Colonic mucosa (tissue), 4 donors: ENCODE data around the gene LAPTM5. TPM values are rescaled to one million over a fixed set of nuclear protein-coding genes. Genes with fewer than 3 reads are reported as not detected.

Experiments used
- DNase-seq: peaks from one replicate; pipeline ENCODE4 v3.0.0-alpha.2; 2020
- H3K27ac ChIP-seq: fragments of 200-600 bp; one replicate; pipeline ENCODE4 v1.8.0; 2021
- H3K27me3 ChIP-seq: fragments of 200-600 bp; one replicate; pipeline ENCODE4 v1.8.0; 2021
- H3K36me3 ChIP-seq: fragments of 200-600 bp; one replicate; pipeline ENCODE4 v1.8.0; 2021
- H3K4me1 ChIP-seq: fragments of 200-600 bp; one replicate; pipeline ENCODE4 v1.8.0; 2021; ENCODE audit warnings: mild to moderate bottlenecking
- H3K4me3 ChIP-seq: fragments of 200-600 bp; one replicate; pipeline ENCODE4 v1.8.0; 2021
- H3K9ac ChIP-seq, 2 donors: one replicate each; pipeline ENCODE4 v1.7.0; 2013; ENCODE audit warnings: control low read depth in 2 of 2, low read depth in 2 of 2, low read length in 2 of 2
- H3K9me3 ChIP-seq: fragments of 200-600 bp; one replicate; pipeline ENCODE4 v1.8.0; 2021
- CTCF ChIP-seq: fragments of 200-600 bp; IDR thresholded peaks from one replicate; pipeline ENCODE4 v1.8.0; 2022; ENCODE audit warnings: antibody characterized with exemption, mild to moderate bottlenecking
- intact Hi-C: fragments of 100-400 bp; cut with DNase I; formaldehyde crosslinking; loops from one replicate; pipeline ENCODE4 v1.14.1; 2022
- total RNA-seq, 2 donors: library from RNA; stranded (reverse); fragmentation: NEBNext Ultra II Directional in 1 of 2; extraction: Animal tissue kit (Norgen Biotek cat#: 25700) in 1 of 2; gene quantifications; one replicate each; pipeline ENCODE4 v1.2.1, GENCODE V29; 2021
- donor health status: healthy.
- donor health status: DM: no; HTN: no; CAD: no.
- donor health status: DM: no; HTN: no; CAD: no.

LAPTM5 gene
- total RNA-seq, 2 donors from 2014 or later, result 15.8 to 41.0 TPM

DNA sequence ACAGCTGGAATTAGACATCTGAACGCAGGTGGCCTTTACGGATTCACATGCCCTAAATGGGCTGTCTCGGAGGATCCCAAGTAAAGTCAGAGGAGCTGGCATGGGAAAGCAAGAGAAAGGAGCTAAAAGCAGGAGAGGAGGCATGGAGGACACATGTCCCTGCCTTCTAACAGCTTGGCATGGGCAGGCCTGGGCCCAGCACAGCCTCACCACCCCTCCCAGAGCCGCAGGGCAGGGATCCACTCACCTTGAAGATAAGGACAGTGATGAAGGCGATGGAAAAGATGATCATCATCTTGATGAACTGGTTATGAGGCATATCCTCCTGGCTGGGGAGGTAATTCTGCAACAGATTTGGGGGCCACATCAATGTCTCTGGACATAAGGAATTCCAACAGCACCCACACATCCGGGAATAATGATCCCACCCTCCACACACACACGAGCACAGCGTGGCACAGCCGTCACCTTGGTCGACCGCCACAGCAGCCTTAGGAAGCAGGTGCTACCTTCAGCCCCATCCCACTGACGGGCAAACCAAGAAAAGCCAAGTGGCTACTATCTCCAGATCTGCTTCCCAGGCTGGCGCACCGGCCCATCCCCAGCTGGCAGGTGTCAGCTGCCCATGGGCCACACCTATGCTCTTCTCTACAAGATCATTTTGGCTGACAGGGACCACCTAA is 20.1 kb downstream of the LAPTM5 start:
- Histone ChIP-seq H3K4me1 (no peaks in the 10 kb centered on the region), H3K27me3 (no peaks in the 10 kb centered on the region), H3K4me3 (no peak overlapping the region), H3K27ac (no peak overlapping the region), H3K36me3 (no peaks in the 10 kb centered on the region), H3K9ac (no peak overlapping the region), H3K9me3 (no peaks in the 10 kb centered on the region)
- DNase-seq, result no peak
- TF ChIP-seq CTCF, result no peak
- intact Hi-C loops, result no loop called here

DNA sequence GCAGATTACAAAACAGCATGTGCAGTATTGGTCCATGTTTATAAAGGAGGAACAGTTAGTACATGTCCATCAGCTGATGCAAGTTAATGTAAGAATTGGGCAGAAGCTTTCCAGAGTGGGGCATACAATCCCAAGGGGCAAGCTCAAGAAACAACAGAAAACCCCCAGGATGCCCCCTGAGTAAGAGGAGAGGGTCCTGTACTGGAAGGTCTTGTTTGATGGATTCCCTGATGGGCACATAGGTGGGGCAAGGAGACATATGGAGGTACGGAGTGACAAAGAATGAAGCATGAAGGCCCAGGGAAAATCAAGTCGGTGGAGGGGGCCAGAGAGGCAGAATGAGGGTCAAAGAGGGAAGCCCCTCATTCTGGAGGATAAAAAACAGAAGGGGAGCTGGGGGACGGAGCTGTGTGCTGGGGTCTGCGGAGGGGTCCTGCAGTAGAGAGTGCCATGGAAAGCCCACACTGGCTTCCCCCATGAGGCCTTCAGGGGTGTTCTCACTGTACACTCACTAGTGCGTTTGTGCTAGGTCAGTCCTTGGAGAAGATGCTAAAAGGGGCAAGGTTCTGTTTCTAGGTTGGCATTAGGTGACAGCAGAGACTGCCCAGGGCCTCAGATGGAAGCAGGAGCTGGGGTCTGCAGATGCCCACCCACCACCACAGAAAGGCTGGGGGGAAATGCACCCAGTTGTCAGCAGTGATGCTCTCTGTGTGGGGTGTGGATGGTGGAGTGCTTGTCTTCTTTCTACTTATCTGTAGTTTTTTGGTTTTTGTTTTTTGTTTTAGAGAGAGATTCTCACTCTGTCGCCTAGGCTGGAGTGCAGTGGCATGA is 21.7 kb downstream of the LAPTM5 start:
- Histone ChIP-seq H3K4me3 (no peak overlapping the region), H3K27me3 (no peaks in the 10 kb centered on the region), H3K4me1 (no peaks in the 10 kb centered on the region), H3K9me3 (no peaks in the 10 kb centered on the region), H3K9ac (no peak overlapping the region), H3K36me3 (no peaks in the 10 kb centered on the region), H3K27ac (no peak overlapping the region)
- intact Hi-C loops, result no loop called here
- no peak for TF ChIP-seq CTCF
- DNase-seq, result no peak

DNA sequence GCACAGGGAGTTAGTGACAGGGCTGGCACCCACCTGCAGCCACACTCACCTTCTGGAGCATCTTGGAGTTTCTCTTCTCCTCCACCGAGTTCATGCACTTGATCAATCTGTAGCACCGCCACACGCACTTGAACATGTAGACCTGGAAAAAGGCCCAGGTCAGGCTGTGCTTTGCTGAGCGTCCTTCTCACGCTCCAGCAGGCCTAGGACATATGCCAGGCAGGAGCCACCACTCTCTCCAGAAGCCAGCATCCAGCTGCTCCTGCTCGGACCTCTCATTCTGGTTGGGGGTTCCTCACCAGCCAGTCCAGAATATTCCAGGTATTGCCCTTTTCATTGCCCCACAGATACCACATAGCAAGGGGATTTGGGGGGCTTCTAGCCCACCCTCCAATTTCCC is 22.4 kb downstream of the LAPTM5 start:
- Histone ChIP-seq H3K4me1 (no peaks in the 10 kb centered on the region), H3K36me3 (no peaks in the 10 kb centered on the region), H3K27ac (no peak overlapping the region), H3K4me3 (no peak overlapping the region), H3K27me3 (no peaks in the 10 kb centered on the region), H3K9me3 (no peaks in the 10 kb centered on the region), H3K9ac (no peak overlapping the region)
- intact Hi-C loops, result no loop called here
- TF ChIP-seq CTCF, result no peak
- DNase-seq, result no peak

- no peak for TF ChIP-seq CTCF
- Histone ChIP-seq H3K27ac (no peak overlapping the region), H3K4me3 (no peak overlapping the region), H3K9ac (no peak overlapping the region), H3K9me3 (no peaks in the 10 kb centered on the region), H3K27me3 (no peaks in the 10 kb centered on the region), H3K4me1 (no peaks in the 10 kb centered on the region), H3K36me3 (no peaks in the 10 kb centered on the region)
- intact Hi-C loops, result no loop called here
- DNase-seq, result no peak
Observed at GRCh38 chr1:30734580-30734979, 23.0 kb downstream of the LAPTM5 start.

GRCh38 chr1:30734106-30734505 is 23.5 kb downstream of the LAPTM5 start:
- Histone ChIP-seq H3K9me3 (no peaks in the 10 kb centered on the region), H3K27ac (no peak overlapping the region), H3K27me3 (no peaks in the 10 kb centered on the region), H3K4me3 (no peak overlapping the region), H3K36me3 (no peaks in the 10 kb centered on the region), H3K4me1 (no peaks in the 10 kb centered on the region), H3K9ac (no peak overlapping the region)
- TF ChIP-seq CTCF, result no peak
- intact Hi-C loops, result no loop called here
- DNase-seq, result no peak
